Caco-2 (cell line): ENCODE measurements around the gene UNC5A. TPM values are rescaled to one million over a fixed set of nuclear protein-coding genes. Genes with fewer than 3 reads are reported as not detected.

Experiments used
- BruUV-seq: library from RNA; stranded (reverse); fragments of 400-500 nt; replicated peaks from 2 replicates; lab custom pipeline; 2021; lab: Mats Ljungman, UMichigan
- CTCF ChIA-PET: fragments of 300-600 bp; sonication (Branson Sonifier 250); formaldehyde crosslinking; loops from one replicate; lab custom pipeline; 2022; ENCODE audit warnings: antibody characterized with exemption; lab: Charles Lee
- POLR2A ChIA-PET: fragments of 300-600 bp; sonication (Branson Sonifier 250); formaldehyde crosslinking; loops from one replicate; lab custom pipeline; 2022; ENCODE audit warnings: antibody characterized with exemption; lab: Charles Lee
- DNase-seq, 2 experiments: peaks; one replicate each; pipeline versions ENCODE4 v3.0.0 to v3.0.0-alpha.2; 2020 to 2022
- H3K27me3 ChIP-seq: replicated peaks from 2 replicates; pipeline ENCODE4 v1.6.0; 2011; ENCODE audit warnings: low read length; ENCODE audit not compliant: control insufficient read depth, insufficient read depth
- H3K36me3 ChIP-seq: 2 replicates; pipeline ENCODE4 v1.5.1; 2011; ENCODE audit warnings: low read length; ENCODE audit not compliant: control insufficient read depth, insufficient read depth
- H3K4me1 ChIP-seq: fragments of 250-450 bp; sonication (Bioruptor Pico); 2 replicates; pipeline ENCODE4 v1.5.1; 2020; ENCODE audit warnings: mild to moderate bottlenecking
- H3K4me3 ChIP-seq: 2 replicates; pipeline ENCODE4 v1.5.1; 2011; ENCODE audit warnings: low read depth, mild to moderate bottlenecking, control low read depth, low read length
- H3K9me3 ChIP-seq: fragments of 250-450 bp; sonication (Bioruptor Pico); 2 replicates; pipeline ENCODE4 v1.5.1; 2020; ENCODE audit warnings: mild to moderate bottlenecking, moderate library complexity
- H3K27ac Mint-ChIP-seq: one replicate; pipeline ENCODE4 v1.8.0; 2022; ENCODE audit warnings: mixed read lengths; ENCODE audit not compliant: unreplicated experiment
- H3K27me3 Mint-ChIP-seq: one replicate; pipeline ENCODE4 v1.8.0; 2022; ENCODE audit warnings: mixed read lengths; ENCODE audit not compliant: insufficient read depth, unreplicated experiment
- H3K36me3 Mint-ChIP-seq: one replicate; pipeline ENCODE4 v1.8.0; 2022; ENCODE audit warnings: mild to moderate bottlenecking, mixed read lengths; ENCODE audit not compliant: insufficient read depth, unreplicated experiment
- H3K4me1 Mint-ChIP-seq: one replicate; pipeline ENCODE4 v1.8.0; 2022; ENCODE audit warnings: low read depth, mixed read lengths; ENCODE audit not compliant: unreplicated experiment
- H3K4me3 Mint-ChIP-seq: one replicate; pipeline ENCODE4 v1.8.0; 2022; ENCODE audit warnings: mild to moderate bottlenecking, moderate library complexity, mixed read lengths; ENCODE audit not compliant: unreplicated experiment
- H3K9me3 Mint-ChIP-seq: one replicate; pipeline ENCODE4 v1.8.0; 2022; ENCODE audit warnings: mixed read lengths; ENCODE audit not compliant: unreplicated experiment
- intact Hi-C: fragments of 100-400 bp; cut with micrococcal nuclease; formaldehyde crosslinking; loops from one replicate; pipeline ENCODE4 v1.10.0; 2022; ENCODE audit not compliant: unreplicated experiment
- total RNA-seq: library from RNA; stranded (reverse); gene quantifications from 2 replicates; pipeline ENCODE4 v1.2.3, GENCODE V29; 2022
- TF ChIP-seq, protein P1 (sequence below), 2 experiments: fragments of 200-600 bp in 1 of 2; IDR thresholded peaks; 1 replicate in 1 of 2; 2 replicates in 1 of 2; pipeline versions ENCODE4 v1.5.1 to v1.8.0; 2011 to 2022; ENCODE audit warnings: antibody characterized with exemption in 1 of 2, control low read depth in 1 of 2, inconsistent platforms in 1 of 2, low read depth in 1 of 2, low read length in 1 of 2, mild to moderate bottlenecking in 1 of 2, moderate library complexity in 1 of 2; ENCODE audit not compliant: insufficient read depth in 1 of 2, severe bottlenecking in 1 of 2, unreplicated experiment in 1 of 2

The UNC5A gene
- total RNA-seq, 1 experiment from 2014 or later: not detected

DNA sequence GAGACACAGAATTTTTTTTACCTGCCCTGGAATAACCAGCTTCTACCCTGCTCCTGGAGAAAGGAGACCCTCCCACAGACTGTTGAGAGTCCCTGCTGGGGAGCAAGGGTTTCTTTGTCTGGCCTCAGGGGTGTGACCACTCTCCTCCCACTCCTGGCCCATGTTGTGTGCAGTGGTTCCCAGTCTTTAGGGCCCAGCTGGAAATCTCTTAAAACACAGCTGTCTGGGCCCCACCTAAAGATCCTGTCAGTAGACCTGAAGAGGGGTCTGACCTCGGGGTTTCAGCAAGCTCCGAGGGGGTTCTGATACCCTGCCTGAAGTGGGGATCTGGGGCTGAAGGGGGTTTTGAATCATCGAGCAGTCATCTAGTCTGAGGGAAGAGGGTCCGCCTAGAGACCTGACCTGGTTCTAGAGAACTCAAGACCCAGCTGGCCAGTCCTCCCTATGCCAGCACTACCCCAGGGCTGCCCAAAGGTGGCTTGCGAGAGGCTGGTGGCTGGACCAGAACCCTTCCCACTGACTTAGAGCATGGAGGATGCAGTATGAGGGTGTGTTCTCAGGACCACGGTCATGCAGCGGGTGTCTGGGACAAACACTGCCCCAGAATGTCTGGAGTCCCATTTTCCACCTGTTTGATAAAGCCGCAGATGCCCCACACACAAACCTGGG lies 8.1 kb upstream of the UNC5A start:
- no peaks in the 10 kb centered on the region for H3K4me1 ChIP-seq
- no peak overlapping the region for H3K4me3 ChIP-seq
- Mint-ChIP-seq H3K36me3 (no peaks in the 10 kb centered on the region), H3K9me3 (no peaks in the 10 kb centered on the region), H3K4me1 (no peaks in the 10 kb centered on the region), H3K27me3 (peaks cover 15% of the 10 kb centered on the region), H3K27ac (no peak overlapping the region), H3K4me3 (no peak overlapping the region)
- H3K27me3 ChIP-seq: no peaks in the 10 kb centered on the region
- BruUV-seq: no TSS peak
- ChIA-PET CTCF (no interaction called here), POLR2A (no interaction called here)
- intact Hi-C loops: no loop called here
- H3K36me3 ChIP-seq: no peaks in the 10 kb centered on the region
- H3K9me3 ChIP-seq: no peaks in the 10 kb centered on the region
- DNase-seq: no peak
- TF ChIP-seq, protein P1, sequence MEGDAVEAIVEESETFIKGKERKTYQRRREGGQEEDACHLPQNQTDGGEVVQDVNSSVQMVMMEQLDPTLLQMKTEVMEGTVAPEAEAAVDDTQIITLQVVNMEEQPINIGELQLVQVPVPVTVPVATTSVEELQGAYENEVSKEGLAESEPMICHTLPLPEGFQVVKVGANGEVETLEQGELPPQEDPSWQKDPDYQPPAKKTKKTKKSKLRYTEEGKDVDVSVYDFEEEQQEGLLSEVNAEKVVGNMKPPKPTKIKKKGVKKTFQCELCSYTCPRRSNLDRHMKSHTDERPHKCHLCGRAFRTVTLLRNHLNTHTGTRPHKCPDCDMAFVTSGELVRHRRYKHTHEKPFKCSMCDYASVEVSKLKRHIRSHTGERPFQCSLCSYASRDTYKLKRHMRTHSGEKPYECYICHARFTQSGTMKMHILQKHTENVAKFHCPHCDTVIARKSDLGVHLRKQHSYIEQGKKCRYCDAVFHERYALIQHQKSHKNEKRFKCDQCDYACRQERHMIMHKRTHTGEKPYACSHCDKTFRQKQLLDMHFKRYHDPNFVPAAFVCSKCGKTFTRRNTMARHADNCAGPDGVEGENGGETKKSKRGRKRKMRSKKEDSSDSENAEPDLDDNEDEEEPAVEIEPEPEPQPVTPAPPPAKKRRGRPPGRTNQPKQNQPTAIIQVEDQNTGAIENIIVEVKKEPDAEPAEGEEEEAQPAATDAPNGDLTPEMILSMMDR (IDR thresholded peaks at IDR 0.05; ENCODE audit: insufficient read depth in 1 of 2, low read depth in 1 of 2, low read length in 1 of 2, severe bottlenecking in 1 of 2, unreplicated experiment in 1 of 2): no peak

DNA sequence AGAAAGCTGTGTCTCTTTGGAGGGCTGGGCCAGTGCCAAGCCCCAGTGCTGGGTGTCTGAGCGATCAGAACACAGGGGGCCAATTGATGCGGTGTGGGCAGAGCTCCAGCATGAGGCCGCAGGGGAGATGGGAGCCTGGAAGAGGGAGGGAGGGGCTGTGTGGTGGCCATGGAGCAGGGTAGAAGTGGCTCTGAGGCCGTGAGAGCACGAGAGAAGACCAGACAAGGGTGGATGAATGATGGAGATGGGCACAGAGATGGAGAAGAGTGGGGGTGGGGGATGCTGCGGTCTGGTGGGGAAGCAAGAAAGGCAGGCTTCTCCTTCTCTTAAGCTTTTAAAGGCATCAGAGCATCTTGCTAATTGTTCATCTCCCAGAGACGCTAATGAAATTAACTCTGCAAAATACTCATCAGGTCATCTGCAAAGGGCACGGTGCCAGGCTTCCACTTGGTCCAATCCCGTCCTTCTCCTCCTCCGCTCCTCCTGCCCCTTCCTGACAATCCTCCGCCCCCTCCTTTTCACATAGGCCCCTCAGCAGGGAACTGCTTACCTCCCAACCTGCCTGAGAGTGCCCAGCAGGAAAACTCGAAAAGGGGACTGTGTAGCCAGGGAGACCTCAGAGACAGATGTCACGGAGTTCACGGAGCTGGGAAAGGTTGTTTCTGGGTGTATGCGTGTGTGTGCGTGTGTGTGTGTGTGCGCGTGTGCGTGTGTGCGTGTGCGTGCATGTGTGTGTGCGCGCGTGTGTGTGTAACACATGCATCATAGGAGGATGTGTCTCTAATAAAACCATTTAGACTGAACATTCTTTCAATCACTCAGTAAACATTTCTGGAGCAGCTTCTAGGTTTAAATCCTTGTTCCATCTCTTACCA lies 7.1 kb upstream of the UNC5A start:
- no TSS peak for BruUV-seq
- no peaks in the 10 kb centered on the region for H3K4me1 ChIP-seq
- no peaks in the 10 kb centered on the region for H3K36me3 ChIP-seq
- Mint-ChIP-seq H3K36me3 (no peaks in the 10 kb centered on the region), H3K27ac (no peak overlapping the region), H3K4me1 (no peaks in the 10 kb centered on the region), H3K27me3 (peaks cover 12% of the 10 kb centered on the region), H3K4me3 (no peak overlapping the region), H3K9me3 (no peaks in the 10 kb centered on the region)
- POLR2A ChIA-PET: no interaction called here
- H3K4me3 ChIP-seq: no peak overlapping the region
- intact Hi-C loops: no loop called here
- no peak for DNase-seq
- H3K27me3 ChIP-seq: no peaks in the 10 kb centered on the region
- no peaks in the 10 kb centered on the region for H3K9me3 ChIP-seq
- CTCF ChIA-PET: no interaction called here
- TF ChIP-seq, protein P1 (IDR thresholded peaks at IDR 0.05; ENCODE audit: insufficient read depth in 1 of 2, low read depth in 1 of 2, low read length in 1 of 2, severe bottlenecking in 1 of 2, unreplicated experiment in 1 of 2): no peak

DNA sequence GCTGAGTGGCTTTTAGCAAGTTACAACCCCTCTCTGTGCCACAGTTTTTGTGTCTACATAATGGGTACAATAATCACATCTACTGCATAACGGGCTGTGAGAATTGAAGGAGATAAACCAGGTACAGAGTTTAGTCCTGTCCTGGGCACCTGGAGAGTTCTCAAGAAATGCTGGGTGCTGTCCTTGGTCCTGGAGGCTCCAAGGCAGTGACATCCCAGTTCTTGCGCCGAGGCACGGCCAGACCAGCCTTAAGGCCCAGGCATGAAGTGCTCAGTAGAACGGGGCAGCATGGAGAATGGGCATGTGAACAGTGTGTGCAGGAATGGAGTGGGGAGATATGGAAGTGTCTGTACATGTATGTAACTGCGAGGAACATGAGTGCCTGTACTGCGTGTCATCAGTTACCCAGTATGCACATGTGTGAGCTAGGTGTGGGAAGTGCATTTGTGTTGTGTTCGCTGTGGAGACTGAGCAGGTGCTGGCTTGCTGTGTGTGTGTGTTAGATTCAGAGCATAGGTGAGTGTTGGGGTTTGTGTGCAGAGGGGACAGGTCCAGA lies 6.3 kb upstream of the UNC5A start:
- no peaks in the 10 kb centered on the region for H3K9me3 ChIP-seq
- H3K27me3 Mint-ChIP-seq: peaks cover 14% of the 10 kb centered on the region

More for the DNA sequence above, 6.3 kb upstream of the UNC5A start:
- intact Hi-C loops: no loop called here
- peak in 1 of 2 experiments; percentile 59 for DNase-seq
- H3K4me1 Mint-ChIP-seq: peaks cover under 1% of the 10 kb centered on the region
- BruUV-seq: no TSS peak
- H3K4me3 Mint-ChIP-seq: no peak overlapping the region
- H3K27ac Mint-ChIP-seq: no peak overlapping the region
- no peaks in the 10 kb centered on the region for H3K36me3 ChIP-seq
- TF ChIP-seq, protein P1 (IDR thresholded peaks at IDR 0.05; ENCODE audit: insufficient read depth in 1 of 2, low read depth in 1 of 2, low read length in 1 of 2, severe bottlenecking in 1 of 2, unreplicated experiment in 1 of 2): no peak
- H3K9me3 Mint-ChIP-seq: no peaks in the 10 kb centered on the region
- ChIA-PET POLR2A (no interaction called here), CTCF (interaction anchor here (1.3 kb wide), 1 partner anchor 143 kb away, joined by 4 read pairs; no protein-coding TSS in a partner anchor)
- H3K36me3 Mint-ChIP-seq: no peaks in the 10 kb centered on the region
- no peaks in the 10 kb centered on the region for H3K4me1 ChIP-seq
- no peaks in the 10 kb centered on the region for H3K27me3 ChIP-seq
- H3K4me3 ChIP-seq: no peak overlapping the region
